NCI-H1092 treated with DMSO at 0.1 percent for 48 hours (cell line): ENCODE data around the gene HRAS.

Experiments
- DNase-seq: peaks from one replicate; lab custom pipeline; 2025; lab: John Stamatoyannopoulos, UW

The HRAS gene

DNA sequence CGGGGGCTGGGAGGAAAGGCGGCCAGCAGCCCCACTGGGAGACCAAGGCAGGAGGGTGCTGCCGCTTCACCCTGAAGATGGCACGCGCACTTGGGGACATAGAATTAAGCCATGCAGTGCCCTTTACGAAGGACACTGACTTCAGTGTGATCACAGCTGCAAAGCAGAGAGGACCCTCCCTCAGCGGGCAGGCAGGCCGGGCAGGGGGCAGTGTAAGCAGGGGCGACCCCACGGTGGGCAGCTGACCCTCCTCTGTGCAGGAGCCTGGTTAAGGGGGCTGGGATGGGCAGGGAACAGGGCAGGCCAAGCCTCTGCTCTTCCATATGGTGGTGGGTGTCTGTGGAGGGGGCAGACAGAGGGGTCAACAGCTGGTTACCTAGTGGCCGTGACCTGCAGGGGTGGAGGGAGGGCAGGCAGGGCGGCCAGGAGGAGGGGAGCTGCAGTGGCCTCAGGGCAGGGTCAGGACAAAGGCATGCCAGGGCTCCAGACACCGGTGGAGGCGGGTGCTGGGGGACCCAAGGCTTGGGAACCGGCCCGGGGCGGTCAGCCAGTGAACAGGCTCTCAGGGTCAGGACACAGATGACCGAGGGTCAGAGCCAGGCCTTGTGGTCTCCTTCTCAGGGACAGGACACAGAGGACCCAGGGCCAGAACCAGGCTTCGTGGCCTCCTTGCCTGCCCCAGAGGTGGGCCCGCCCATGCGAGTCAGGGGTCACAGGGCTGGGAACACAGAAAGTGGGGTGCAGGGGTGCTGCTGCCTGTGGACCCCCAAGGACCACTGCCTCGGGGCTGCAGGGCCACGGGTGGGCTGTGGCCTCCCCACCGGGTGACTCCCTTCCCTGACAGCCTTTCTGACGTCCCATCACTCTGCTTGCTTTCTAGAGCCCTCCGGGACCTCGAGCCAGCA, 18.0 kb upstream of the HRAS start:
- no peak for DNase-seq

- DNase-seq = no peak
These were observed 16.2 kb upstream of the HRAS start for GRCh38 chr11:551596-551995.

- DNase-seq = no peak
These were observed 15.8 kb upstream of the HRAS start for GRCh38 chr11:551131-551530.

DNA sequence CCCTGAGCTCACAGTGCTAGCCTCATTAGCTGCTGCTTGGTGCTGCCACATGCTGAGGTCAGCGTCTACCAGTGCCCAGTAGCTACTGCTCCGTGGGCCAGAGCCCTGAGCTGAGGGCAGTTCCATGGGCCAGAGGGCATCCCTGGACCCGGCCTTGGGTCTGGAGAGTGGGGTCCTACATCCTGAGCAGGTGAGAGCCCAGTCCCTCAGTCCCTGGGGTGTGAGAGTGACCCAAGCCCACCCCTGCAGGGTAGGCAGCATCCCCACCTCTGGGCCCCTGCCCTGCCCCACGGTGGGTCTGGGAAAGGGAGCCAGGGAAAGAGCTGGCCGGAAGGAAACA, 15.3 kb upstream of the HRAS start:
- DNase-seq = no peak

DNA sequence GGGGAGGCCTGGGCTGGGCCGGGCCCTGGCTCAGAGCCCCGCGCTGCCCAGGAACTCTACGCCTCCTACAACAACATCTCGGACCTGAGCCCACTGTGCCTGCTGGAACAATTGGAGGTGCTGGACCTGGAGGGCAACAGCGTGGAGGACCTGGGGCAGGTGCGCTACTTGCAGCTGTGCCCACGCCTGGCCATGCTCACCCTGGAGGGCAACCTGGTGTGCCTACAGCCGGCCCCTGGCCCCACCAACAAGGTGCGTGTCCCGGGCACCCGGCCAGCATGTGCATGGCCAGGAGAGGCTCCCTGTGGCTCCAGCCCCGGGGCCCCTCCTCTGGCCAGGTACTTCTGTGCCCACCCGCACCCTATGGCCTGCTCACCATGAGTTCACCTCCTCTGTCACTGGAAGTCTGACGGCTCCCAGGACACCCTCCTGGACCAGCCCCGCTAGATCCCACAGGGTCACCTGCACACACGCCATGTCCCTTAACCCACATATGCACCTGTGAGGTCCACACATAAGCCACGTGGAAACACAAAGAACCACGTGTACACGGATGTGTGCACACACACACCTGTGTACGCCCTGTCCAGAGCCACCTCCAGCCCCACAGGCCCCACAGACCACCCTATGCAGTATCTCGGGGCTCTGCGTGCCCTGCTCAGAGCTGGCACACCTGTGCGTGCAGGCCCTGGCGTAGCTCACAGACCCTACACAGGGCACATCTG, 14.8 kb upstream of the HRAS start:
- DNase-seq = no peak

GRCh38 chr11:548700-549603, 13.6 kb upstream of the HRAS start:
- DNase-seq = peak; percentile 18

- DNase-seq = no peak
These were observed 9.8 kb upstream of the HRAS start for GRCh38 chr11:545171-545570.

GRCh38 chr11:544817-545166, 9.4 kb upstream of the HRAS start:
- DNase-seq = no peak

GRCh38 chr11:541433-541885, 6.1 kb upstream of the HRAS start:
- DNase-seq = no peak

DNA sequence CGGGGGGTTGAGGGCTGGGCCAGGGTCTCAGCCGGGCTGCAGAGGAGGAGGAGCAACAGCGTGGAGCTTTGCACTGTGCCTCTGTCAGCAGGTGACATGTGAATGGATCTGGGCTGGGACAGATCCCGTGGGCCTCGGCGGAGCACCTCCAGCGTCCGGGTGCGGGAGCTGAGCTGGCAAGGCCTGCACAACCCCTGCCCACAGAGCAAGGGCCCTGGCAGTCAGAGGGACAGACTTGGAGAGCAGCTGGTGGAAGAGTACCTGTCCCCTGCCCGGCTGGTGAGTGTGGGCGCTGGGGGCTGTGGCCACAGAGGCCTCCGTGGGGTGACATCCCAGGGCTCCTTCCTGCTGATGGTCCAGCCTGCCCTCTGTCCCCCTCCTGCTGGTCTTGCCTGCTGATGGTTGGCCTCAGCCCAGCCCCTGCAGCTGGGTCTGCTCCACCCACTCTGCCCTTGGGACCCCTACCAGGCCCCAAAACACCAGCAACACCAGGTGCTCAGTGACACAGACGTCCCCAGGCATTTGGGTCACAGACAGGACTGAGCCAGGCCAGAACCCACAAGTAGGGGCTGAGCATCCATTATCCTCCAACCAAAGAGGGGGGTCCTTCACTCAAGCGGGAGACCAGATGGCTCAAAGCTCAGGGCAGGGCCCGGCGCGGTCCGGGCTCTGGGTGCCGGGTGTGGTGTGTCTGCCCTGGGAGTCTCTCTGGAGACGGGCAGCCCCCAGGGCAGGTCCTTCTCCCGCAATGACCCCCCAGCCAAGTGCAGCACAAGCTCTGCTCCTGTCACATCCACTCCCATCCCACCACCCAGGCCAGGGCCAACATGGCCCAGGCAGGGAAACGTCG, 5.4 kb upstream of the HRAS start:
- no peak for DNase-seq

- DNase-seq = no peak
These were observed 4.7 kb upstream of the HRAS start for GRCh38 chr11:539971-540481.

- DNase-seq = no peak
These were observed 3.2 kb upstream of the HRAS start for GRCh38 chr11:538431-539051.

GRCh38 chr11:537622-538430, 2.5 kb upstream of the HRAS start:
- DNase-seq = no peak

- DNase-seq = peak; percentile 76
These were observed 1.7 kb upstream of the HRAS start, which contains the start of gene LRRC56 for GRCh38 chr11:536841-537621. LRRC56 (plus strand) TSS chr11:537527; CDS start chr11:540685, 3,158 bp downstream.

DNA sequence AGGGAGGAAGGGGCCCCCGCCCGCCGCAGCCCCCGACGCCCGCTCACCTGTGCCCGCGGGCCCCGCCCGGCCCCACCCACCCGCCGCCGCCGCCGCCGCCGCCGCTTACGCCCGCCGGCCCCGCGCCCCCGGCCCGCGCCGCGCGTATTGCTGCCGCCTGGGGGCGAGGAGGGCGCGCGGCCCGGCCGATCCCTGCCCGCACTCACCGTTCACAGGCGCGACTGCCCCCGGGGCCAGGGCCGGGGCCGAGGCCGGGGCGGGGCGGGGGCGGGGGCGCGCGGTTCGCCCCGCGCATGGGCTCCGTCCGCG, 212 bp downstream of the HRAS start:
- peak; percentile 47 for DNase-seq

DNA sequence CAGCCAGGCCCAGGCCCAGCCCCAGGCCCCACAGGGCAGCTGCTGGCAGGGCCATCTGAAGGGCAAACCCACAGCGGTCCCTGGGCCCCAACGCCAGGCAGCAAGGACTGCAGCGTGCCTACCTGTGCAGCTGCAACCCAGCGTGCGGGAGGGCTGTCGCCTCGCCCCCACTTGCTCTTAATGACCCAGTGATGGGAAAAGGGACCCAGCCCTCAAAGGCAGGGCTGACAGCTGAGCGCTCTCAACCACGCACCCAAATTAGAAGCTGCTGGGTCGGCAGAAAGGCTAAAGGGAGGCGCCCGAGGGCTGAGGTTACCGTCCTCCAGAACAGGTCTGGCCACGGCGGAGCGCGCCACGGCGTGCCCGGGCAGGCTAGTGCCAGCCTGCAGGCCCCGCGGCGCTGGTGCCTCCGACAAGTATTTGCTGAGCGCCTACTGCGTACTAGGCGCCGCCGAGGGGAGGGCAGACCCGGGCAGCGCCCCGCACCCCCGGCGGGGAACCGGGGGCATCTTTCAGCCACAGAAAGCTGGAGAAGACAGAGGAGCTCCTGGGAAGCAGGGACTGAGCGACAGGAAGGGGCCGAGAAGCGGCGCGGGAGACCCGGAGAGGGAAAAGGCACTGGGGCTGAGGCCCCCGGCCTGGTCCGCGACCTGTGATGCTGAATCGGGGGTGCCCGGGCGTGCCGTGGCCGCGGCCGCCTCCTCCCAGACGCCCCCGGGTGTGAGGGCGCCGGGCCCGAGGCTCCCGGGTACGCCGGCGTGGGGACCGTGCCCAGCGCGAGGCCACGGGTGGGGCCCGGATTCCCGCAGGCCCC, 773 bp downstream of the HRAS start:
- DNase-seq = no peak

- no peak for DNase-seq
These were observed 1.6 kb downstream of the HRAS start for GRCh38 chr11:533586-534395.
